Activated naive CD8-positive, alpha-beta T cell (primary cell): ENCODE results near the gene SDHAF2.

Experiments used
- H3K27ac Mint-ChIP-seq: one replicate; pipeline ENCODE4 v1.8.0; 2021; ENCODE audit warnings: mixed read lengths
- H3K27me3 Mint-ChIP-seq: one replicate; pipeline ENCODE4 v1.8.0; 2021; ENCODE audit warnings: mixed read lengths
- H3K36me3 Mint-ChIP-seq: one replicate; pipeline ENCODE4 v1.8.0; 2021; ENCODE audit warnings: mixed read lengths
- H3K4me1 Mint-ChIP-seq: one replicate; pipeline ENCODE4 v1.8.0; 2021; ENCODE audit warnings: low read depth, mixed read lengths
- H3K4me3 Mint-ChIP-seq: one replicate; pipeline ENCODE4 v1.8.0; 2021; ENCODE audit warnings: mild to moderate bottlenecking, mixed read lengths
- H3K9me3 Mint-ChIP-seq: one replicate; pipeline ENCODE4 v1.8.0; 2021; ENCODE audit warnings: low read depth, mixed read lengths

Gene SDHAF2

DNA sequence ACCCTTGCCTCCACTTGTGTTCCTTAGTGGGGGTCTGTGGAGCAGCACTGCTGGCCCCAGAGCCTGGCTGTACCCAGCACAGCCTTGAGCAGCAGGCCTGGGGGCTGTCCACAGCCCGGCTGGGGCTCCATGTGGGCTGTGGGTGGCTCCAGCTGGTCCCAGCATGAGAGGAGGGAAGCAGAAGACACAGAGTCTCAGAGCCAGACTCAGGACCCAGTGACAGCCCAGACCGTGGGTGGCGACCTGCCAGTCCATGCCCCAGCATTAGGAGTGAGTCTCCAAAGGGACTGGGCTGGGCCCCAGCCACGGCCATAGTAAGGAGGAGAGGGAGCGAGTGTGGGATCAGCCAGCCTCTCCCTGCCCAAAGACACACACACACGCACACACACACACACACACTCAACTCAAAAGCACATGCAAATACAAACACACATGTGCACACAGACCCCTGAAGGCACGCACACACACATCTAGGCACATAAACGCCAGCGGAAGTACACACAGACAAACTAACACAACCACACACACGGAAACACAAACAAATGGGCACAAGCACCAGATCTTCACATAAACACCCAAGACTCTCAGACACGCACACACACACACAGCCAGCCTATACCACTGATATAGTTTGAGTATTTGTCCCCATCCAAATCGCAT, 61.9 kb downstream of the SDHAF2 start:
- Mint-ChIP-seq H3K9me3 (no peaks in the 10 kb centered on the region), H3K36me3 (peaks cover 3% of the 10 kb centered on the region), H3K27me3 (no peaks in the 10 kb centered on the region), H3K4me1 (no peaks in the 10 kb centered on the region), H3K27ac (no peak overlapping the region), H3K4me3 (no peak overlapping the region)

DNA sequence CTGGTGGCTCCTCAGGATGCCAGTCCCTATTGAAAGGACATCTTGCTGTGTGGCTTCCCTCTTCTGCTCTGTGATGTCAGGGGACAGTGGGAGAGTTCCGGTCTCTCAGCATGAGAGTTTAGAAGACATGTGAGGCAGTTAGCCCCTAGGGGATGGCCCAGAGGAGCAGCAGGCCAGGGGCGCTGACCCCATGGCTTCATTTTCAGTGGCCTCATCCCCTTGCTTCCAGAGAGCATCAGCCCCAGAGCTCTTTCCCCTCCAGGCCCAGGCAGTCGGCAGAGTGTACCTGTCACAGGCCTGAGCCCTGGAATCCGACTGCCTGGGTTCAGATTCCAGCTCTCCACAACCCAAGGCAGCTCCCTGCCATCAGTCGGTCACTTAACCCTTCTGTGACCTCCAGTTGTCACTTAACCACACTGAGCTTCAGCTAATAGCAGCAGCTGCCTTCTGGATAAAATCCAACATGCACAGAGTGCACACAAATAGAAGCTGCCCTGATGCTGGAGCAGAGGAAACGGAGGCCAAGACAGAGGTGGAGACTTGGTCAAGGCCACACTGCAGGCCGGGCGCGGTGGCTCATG, 64.5 kb downstream of the SDHAF2 start:
- H3K27ac Mint-ChIP-seq, result no peak overlapping the region
- H3K36me3 Mint-ChIP-seq, result no peaks in the 10 kb centered on the region

DNA sequence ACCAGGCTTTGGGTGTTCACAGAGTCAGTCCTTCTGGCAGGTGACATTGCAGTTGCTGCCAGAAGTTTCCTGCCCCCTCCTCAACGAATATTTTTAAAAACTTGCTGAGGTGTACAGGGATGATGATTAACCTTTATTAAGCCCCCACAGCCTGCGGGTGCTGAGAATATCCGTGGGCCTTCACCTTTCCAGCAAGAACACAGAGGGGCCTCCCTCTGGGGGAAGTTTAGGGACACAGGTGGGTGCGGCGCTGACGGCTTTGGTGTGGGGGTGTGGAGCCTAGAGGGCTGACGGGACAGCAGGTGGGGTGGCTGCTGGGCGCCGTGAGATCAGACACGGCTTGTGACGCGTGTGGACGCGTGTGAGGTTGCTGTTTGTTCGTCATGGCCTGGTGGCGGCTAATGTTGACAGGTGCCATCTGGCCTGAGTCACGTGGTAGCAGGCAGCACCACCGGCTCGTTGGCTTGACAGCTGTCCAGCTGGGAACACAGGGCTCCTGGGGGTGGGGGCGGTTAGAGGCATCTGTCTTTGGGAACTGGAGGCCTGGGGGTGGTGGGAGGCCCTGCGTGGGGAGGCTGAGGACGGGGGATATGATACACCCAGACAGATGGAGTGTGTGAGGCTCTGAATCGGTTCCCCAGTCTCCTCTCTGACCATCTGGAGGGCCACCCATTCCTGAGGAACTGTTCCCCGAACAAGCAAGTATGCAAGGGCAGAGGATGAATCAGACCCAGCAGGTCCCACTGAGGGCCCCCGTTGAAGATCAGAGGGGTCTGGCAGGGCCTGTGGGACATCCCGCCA, 66.1 kb downstream of the SDHAF2 start:
- Mint-ChIP-seq H3K4me3 (no peak overlapping the region), H3K27me3 (no peaks in the 10 kb centered on the region), H3K36me3 (no peaks in the 10 kb centered on the region), H3K9me3 (no peaks in the 10 kb centered on the region), H3K4me1 (no peaks in the 10 kb centered on the region), H3K27ac (no peak overlapping the region)

More for the DNA sequence above, 64.5 kb downstream of the SDHAF2 start:
- no peaks in the 10 kb centered on the region for H3K4me1 Mint-ChIP-seq
- H3K27me3 Mint-ChIP-seq, result no peaks in the 10 kb centered on the region
- no peaks in the 10 kb centered on the region for H3K9me3 Mint-ChIP-seq
- H3K4me3 Mint-ChIP-seq, result no peak overlapping the region
